ENCODE data around the gene PHF2.

The PHF2 gene

DNA sequence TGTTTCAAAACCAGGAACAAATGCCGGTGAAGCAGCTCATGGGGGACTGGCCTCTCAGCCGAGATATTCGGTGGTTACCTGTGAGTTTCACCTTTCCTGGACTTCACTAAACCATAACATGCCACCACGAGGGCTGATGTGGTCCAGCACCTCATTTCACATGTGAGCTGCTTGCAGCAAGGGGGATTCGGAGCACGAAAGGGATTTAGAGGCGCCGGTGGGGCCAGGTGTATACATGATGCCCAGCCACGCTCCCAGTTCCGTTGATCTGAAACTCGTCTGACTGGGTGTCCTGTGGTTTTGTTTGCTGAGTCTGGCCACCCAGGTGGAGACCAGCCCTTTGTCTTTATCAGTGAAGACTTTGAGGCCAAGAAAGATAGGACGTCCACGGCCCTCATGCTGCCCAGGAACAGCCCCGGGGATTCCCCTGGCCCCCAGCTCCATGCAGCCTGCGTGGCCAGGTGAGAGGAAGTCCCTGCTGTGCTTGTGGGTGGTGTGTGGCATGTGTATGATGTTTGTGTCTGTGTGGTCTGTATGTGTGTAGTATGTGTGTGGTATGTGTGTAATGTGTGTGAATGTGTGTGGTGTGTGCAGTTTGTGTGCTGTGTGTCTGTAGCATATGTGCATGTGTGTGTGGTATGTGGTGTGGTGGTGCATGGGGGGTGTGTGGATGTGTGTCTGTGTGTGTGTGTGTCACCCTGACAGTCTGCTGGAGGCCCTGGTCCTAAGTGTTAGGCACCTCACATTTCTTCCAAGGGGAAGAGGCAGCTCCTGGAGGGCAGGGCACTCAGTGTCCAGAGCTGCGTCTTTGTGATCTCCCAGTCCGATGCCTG lies 23.4 kb downstream of the PHF2 start:
- no peak for DNase-seq (ENCODE audit: low read depth in 2 of 3, low spot score in 1 of 3)

DNA sequence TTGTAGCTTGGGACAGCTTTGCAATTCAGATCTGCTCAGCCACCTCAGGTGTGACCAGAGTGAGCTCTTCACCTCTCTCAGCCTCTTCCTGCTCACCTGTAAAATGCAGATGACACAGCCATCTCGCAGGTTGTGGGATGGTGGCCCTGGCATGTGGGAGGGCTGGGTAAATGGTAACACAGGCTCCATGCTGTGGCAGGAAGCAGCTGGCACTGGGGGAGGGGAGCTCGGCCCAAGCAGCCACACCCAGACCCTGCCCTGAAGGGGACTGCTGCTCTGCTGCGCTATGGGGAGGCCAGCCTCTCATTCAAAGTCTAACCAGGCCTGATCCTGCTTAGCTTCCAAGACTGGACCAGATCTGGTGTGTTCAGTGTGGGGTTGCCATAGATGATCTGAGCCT lies 24.1 kb downstream of the PHF2 start:
- DNase-seq (ENCODE audit: low read depth in 2 of 3, low spot score in 1 of 3), result no peak

DNA sequence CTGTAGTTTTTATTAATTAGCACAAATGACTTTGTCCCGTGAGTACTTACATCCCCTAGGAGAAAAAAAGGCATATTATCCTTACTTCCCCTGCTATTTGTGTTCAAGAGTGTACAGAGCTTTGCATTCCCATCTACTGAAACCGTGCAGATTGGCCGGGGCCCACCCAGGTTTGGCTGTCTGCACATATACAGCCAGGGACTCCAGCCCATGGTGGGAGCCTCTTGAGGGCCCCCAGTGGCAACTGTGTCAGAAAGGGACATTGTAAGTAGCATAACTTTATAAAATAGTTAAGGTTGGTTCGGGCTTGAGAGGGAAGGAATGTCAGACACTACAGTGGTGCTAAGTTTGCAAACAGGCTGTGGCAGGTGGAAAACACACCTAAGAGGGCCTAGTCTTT lies 24.7 kb downstream of the PHF2 start:
- DNase-seq (ENCODE audit: low read depth in 2 of 3, low spot score in 1 of 3), result no peak

DNA sequence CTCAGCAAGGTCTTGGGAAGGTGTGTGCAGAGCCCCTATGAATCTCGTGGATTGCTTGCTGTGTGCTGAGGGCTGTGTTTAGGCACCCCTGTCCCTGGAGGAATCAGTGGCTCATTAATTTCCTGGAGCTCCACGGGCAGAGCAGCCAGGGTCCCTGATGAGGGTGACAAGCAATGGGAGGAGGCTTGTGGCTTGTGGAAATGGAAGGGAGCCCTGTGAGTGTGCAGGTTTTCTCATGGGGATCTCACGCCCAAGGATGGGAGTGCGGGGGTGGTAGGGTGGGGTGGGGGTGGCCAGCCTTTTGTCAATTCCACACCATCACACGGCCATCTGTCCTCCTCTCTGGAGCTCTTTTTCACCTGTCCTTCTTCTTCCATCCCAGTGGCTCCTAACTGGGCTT lies 25.3 kb downstream of the PHF2 start:
- DNase-seq (ENCODE audit: low read depth in 2 of 3, low spot score in 1 of 3), result no peak

DNA sequence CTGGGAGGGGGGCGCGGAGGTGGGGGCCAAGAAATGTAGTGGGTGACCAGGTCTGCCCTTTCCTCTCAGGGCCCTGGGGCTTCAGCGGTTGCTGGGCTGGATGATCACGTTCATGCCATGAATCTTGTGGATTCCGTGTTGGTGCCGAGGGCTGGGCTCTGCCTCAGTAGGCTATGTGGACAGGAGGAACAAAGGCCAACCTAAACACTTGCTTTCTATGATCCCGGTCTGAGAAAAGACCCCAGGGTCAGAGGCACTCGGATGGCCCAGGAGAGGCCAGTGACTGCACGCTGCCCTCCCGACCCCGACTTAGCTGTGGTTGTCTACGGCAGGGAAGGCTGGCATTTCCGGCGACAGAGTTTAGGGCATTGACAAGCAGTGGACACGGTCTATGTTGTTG lies 26.6 kb downstream of the PHF2 start:
- no peak for DNase-seq (ENCODE audit: low read depth in 2 of 3, low spot score in 1 of 3)

DNA sequence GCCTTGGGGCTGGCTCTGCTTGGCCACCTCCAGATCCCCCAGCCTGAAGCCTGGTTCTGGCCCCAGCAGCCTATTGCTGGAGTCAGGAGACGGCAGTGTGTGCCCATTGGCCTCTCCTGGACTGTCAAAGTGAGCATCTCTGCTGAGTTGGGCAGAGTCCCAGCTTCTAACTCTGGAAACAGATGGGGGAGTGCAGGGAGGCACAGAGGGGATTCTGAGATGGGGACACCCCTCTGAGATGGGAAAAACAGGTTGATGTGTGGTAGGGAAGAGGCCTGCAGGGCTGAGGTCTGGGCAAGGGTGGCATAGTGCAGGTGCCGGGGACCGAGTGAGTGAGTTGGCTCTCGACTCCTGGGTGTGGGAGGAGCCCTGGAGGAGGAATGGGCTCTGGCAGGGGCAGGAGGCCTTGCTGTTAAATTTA lies 27.5 kb downstream of the PHF2 start:
- DNase-seq (ENCODE audit: low read depth in 2 of 3, low spot score in 1 of 3), result no peak

DNA sequence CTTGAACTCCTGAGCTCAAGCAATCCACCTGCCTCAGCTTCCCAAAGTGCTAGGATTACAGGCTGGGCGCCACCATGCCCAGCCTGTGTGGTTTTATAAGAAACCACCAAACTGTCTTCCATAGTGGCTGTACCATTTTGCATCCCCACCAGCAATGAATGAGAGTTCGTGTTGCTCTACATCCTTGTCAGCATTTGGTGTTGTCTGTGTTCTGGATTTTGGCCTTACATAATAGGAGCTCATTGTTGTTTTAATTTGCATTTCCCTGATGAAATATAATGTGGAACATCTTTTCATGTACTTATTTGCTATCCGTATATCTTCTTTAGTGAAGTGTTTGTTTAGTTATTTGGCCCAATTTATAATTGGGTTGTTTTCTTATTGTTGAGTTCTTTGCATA lies 29.8 kb downstream of the PHF2 start:
- DNase-seq (ENCODE audit: low read depth in 2 of 3, low spot score in 1 of 3), result no peak

DNA sequence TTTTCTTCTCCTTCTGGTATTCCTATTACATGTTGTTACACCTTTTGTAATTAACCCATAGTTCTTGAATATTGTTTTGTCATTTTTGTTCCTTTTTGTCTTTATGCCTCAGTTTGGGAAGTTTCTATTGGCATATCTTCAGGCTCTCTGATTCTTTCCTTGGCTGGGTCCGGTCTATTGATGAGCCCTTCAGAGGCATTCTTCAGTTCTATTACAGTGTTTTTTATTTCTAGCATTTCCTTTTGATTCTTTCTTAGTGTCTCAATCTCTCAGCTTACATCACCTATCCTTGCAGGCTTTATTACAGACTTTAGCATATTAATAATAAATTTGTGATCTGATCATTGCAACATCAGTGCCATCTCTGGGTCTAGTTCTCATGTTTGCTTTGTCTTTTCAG lies 33.8 kb downstream of the PHF2 start:
- DNase-seq (ENCODE audit: low read depth in 2 of 3, low spot score in 1 of 3), result no peak

DNA sequence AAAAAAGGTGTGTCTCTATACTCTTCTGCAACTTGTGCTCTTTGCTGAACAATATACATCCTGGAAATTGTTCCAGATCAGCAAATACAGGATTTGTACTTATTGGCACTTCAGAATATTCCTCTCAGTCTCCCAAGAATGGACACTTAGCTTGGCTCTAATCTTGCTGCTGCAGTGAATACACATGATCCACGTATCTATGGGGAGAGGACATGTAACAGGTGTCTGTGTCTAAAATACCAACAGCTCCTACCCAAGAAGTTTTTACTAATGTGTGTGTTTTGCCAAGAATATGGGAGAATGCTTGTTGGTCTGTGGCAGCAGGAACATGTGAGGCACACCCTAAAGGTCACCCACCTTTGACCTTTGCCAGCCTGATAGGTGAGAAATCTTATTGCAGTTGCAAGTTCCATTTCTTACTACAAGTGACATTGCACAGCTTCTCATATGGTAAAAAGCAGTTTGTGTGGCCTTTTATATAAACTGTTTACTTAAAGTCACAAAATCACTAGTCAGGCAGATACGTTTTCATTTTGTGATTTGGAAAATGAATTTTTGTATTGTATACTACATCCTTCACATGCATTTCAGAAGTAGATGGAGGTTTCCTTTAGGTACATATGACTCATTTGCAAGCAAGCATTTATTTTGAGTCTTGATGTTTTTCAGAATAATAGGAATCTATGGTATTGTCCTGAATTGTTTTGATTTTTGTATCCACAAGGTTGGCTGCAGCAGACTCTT lies 35.8 kb downstream of the PHF2 start:
- no peak for DNase-seq (ENCODE audit: low read depth in 2 of 3, low spot score in 1 of 3)

DNA sequence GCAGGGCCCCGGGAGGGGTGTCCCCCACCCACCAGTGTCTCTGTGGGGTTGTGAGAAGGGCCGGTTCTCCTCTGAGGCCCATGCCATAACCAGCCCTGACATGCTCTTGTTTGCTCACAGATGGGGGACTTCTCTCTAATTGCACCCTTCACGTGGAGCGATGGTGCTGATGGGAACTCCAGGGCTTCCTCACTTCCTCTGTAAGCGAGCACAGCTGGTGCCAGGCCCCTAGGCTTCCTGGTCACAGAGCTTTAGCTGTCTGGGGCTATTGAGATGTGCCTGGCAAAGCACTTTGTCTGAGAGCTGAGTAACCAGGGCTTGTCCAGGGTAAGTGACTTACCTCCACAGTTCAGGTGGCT lies 36.4 kb downstream of the PHF2 start:
- DNase-seq (ENCODE audit: low read depth in 2 of 3, low spot score in 1 of 3), result no peak

DNA sequence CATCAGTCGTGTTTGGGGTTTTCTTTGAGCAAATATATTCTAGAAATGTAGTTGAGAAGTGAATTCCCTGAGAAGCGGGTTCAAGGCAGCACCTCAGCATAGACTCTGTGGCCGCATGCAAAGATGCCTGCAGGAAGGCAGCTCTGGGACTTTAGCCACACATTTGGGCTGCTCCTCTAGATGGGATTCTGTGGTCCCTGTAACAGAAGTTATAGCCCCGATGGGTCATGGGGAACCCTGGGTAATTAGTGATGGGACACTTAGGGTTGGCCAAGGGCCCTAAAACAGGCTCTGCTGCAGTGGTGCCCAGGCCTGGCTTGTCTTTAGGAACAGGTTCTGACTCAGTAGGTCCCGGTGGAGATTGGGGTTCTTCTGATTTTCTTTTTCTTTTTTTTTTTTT lies 36.8 kb downstream of the PHF2 start:
- DNase-seq (ENCODE audit: low read depth in 2 of 3, low spot score in 1 of 3), result no peak

DNA sequence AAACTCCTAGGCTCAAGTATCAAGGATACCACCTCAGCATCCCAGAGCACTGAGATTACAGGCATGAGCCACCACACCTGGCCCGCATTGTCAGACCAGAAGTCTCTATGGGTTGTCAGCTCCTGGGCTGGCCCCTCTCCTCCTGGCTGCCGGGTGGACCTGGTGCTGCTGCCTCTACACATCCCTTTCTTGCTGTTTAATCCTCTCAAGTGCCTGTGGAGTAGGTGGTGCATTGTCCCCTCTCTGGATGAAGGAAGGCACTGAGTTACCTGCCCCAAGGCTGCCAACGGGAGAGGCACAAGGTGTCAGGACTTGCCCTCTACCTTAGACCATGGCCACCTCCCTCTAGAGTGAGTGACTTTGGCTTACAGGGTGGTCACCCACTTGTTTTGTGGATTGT lies 37.4 kb downstream of the PHF2 start:
- DNase-seq (ENCODE audit: low read depth in 2 of 3, low spot score in 1 of 3), result no peak

DNA sequence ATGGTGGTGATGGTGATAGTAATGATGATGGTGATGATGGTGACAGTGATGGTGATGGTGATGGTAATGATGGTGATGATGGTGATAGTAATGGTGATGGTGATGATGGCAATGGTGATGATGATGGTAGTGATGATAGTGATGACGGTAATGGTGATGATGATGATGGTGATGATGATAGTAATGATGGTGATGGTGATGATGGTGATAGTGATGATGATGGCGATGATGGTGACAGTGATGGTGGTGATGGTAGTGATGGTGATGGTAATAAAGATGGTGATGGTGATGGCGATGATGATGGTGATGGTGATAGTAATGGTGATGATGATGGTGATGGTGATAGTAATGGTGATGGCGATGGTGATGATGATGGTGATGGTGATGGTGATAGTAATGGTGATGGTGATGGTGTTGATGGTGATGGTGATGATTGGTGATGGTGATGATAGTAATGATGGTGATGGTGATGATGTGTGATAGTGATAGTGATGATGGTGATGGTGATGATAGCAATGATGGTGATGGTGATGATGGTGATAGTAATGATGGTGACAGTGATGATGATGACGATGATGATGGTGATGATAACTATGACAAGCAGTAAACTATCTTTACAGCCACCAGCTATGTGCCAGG lies 38.6 kb downstream of the PHF2 start:
- DNase-seq (ENCODE audit: low read depth in 2 of 3, low spot score in 1 of 3), result no peak

DNA sequence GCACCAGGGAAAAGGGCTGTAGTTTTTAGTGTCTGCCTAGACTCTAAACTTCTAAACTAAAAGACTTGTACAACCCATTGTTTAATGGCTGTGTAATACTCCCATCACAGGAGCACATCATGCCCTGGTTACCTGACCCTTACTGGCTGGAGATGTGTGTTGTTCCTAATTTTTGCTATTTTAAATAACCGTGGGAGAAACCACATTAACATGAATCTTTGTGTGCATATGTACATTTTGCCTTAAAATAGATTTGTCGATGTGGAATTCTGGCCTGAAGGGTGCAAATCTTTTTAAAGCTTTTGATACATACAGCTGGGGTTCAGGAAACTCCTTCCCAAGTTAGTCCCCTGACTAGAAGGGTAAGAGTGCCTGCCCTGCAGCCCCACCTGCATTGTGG lies 39.7 kb downstream of the PHF2 start:
- DNase-seq (ENCODE audit: low read depth in 2 of 3, low spot score in 1 of 3), result no peak

DNA sequence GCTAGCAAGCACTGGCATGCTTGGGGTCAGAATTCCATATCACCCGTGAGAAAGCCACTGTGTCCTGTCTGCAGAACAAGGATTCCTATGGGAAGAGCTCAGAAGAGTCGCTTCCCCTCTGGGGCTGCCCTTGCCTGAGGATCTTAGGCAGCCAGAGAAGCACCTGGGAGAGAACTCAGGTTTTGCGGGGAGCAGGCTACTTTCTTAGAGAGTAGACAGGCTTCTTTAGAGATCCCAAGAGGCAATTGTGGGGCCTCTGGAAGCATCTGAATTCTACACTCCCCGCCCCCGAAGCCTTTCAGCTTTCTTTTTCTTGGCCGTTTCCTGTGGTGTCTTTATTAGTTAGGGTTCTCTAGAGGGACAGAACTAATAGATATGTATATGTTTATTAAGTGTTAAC lies 40.9 kb downstream of the PHF2 start:
- no peak for DNase-seq (ENCODE audit: low read depth in 2 of 3, low spot score in 1 of 3)

DNA sequence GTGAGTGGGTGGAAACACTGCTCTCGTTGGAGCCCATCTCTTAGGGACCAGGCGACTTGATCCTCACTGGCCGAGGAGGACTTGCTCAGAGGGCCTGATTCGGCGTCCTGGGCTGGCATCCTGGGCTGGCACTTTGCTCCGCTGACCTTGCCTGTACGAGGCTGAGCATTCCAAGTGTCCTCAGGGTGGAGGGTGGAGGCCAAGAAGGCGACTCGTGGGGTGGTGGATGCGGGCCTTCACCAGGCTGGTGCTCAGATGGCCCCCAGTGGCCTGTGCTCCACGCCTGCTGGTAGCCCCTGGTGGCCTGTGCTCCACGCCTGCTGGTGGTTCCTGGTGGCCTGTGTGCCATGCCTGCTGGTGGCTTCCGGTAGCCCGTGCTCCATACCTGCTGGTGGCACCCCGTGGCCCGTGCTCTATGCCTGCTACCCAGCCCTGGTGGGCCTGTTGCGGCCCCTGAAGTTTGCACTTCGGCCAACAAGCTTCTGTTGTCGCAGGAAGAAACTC lies 42.9 kb downstream of the PHF2 start:
- no peak for DNase-seq (ENCODE audit: low read depth in 2 of 3, low spot score in 1 of 3)

DNA sequence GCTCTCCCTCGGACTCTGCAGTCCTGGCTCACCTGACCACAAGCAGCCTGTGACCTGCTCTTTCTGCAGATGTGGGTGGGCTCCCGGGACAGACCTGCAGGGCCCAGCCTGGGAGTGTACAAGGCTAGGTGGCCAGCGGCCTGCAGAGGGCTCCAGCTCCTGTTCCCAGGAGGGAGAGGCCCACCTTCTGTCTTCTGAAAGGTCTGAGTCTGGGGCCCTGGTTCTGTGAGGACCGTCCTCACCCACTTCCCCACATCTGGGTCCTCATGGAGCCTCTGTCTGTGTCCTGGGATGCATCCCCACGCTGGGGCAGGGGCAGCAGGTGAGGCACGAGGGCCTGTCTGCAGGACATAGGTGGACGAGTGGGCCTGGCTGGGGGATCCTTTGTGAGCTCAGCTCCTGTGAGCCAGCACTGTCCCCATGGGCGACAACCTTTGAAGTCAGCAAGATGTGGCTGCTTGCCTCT lies 43.7 kb downstream of the PHF2 start:
- DNase-seq (ENCODE audit: low read depth in 2 of 3, low spot score in 1 of 3), result no peak

DNA sequence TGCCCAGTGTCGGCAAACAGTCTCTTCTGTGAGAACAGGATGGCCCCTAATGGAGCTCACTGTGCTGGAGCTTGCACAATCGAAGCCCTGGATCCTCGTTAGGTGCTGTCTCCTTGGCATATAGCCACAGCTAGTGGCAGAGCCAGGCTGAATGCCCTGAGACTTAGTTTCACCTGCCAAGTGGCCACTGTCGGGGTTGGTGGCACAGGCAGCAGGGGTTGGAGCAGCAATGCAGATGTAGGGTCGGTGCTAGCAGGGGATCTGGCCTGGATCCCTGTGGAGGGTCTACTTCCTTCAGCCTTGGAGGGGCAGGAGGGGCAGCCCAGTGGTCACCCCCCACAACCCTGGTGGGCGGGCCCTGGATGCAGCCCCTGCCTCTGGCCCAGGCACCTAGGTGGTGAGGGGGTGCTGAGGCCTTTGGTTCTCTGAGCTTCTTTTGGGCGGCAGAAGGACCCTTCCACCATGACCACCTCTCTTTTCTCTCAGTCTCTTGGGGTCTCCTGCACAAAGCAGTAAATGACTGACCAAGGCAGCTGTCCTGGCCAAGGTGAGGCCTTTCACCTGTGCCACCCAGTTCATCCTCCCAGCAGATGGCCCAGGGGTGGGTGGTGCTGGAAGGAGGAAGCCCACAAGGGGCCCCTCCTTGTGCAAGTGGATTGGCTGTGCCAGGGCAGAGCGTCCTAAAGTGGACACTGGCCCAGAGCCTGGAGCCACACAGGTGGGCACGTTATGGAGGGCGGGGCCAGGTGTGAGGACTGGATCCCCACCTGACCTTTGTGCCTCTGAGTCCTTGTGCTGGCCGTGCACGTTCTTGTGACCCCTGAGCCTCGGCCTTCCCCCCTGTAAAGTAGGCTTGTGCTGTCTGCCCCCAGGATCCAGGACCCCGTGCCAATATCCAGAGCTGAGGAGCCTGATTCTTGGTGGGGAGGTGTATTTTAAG lies 44.8 kb downstream of the PHF2 start:
- DNase-seq (ENCODE audit: low read depth in 2 of 3, low spot score in 1 of 3), result no peak

DNA sequence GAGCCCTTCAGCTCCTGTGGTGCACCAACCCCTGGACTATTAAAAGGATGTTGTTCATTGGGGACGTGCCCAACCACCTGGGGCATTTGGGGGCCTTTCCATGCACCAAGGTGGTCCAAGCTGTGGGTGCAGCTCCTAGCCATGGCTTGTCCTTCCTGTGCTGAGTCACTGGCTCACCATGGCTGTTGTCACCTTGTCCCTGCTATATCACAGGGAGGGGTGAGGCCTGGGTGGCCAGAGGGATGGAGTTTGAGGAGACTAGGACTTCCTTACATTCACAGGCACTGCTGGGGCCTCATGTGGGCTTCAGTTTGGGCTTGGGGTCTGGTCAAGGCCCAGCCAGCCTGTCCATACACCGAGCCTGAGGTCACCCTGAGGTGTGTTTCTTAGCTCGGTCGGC lies 45.5 kb downstream of the PHF2 start:
- DNase-seq (ENCODE audit: low read depth in 2 of 3, low spot score in 1 of 3), result no peak

DNA sequence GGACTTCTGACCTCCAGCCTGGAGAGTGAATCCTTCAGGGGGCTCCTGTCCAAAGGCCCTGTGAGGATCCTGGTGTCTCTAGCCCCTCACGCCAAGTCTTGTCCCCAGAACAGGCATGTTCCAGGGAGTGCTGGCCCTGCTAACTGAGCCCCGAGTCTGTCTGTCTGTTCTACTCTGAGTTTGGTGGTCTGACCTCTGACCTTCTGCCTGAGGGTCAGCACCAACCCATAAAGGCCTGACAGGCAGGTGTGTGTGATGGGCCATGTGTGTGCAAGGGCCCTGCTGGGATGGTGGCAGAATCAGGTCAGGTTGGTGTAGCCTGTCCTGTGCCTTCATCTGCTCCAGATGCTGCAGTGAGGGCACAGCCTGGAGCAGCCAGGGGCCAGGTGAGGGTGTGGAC lies 46.3 kb downstream of the PHF2 start:
- no peak for DNase-seq (ENCODE audit: low read depth in 2 of 3, low spot score in 1 of 3)

DNA sequence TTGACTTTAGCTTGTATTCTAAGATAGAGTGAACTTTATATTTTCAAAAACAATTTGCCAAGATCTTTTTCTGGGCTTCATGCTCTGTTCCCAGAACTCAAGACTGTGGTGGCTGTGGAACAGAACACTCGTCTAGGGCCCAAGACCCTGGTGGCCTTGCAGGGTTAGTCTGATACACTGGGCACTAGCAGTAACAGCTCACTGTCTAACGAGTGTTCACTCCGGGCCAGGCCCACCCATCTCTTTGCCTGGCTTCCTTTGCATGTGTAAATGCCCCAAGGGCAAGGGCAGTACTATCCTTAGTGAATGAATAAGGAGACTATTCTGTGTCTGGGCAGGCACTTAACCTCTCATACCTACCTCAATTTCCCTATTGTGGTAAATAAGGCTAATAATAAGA lies 47.4 kb downstream of the PHF2 start:
- no peak for DNase-seq (ENCODE audit: low read depth in 2 of 3, low spot score in 1 of 3)
